ENCODE data around the gene ABI1.

DNA sequence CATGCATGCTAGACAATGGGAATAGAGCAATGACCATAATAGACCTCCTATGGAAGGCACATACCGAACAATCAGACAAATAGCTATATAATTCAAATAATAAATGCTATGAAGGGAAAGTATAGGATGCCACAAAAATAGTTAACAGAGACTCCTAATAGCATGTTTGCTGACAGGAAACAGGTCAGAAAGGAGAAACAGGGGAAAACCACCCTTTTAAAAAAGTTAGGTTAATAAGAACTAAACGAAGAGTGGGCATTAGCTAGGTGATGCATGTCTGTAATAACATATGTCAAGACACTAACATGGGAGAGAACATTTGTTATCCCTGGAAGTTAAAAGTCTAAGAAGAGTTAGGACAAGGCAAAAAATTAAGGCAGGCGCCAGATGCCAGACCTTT, 58.9 kb downstream of the ABI1 start:
- TF ChIP-seq, protein P1, sequence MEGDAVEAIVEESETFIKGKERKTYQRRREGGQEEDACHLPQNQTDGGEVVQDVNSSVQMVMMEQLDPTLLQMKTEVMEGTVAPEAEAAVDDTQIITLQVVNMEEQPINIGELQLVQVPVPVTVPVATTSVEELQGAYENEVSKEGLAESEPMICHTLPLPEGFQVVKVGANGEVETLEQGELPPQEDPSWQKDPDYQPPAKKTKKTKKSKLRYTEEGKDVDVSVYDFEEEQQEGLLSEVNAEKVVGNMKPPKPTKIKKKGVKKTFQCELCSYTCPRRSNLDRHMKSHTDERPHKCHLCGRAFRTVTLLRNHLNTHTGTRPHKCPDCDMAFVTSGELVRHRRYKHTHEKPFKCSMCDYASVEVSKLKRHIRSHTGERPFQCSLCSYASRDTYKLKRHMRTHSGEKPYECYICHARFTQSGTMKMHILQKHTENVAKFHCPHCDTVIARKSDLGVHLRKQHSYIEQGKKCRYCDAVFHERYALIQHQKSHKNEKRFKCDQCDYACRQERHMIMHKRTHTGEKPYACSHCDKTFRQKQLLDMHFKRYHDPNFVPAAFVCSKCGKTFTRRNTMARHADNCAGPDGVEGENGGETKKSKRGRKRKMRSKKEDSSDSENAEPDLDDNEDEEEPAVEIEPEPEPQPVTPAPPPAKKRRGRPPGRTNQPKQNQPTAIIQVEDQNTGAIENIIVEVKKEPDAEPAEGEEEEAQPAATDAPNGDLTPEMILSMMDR (IDR thresholded peaks at IDR 0.05): no peak
- TF ChIP-seq POLR2AphosphoS5 (IDR thresholded peaks at IDR 0.05) (no peak), POLR2A (IDR thresholded peaks at IDR 0.05) (no peak)

Data from transverse colon (tissue), 4 donors.